H1 (cell line): Measurements from ENCODE around the gene SDHAF2. TPM values are rescaled to one million over a fixed set of nuclear protein-coding genes. Genes with fewer than 3 reads are reported as not detected.

ENCODE experiments used
- CTCF ChIA-PET: fragments of 300-600 bp; sonication (Branson Sonifier 250); formaldehyde crosslinking; loops from one replicate; lab custom pipeline; 2021; ENCODE audit not compliant: partially characterized antibody; lab: Charles Lee
- POLR2A ChIA-PET: fragments of 300-600 bp; sonication (Branson Sonifier 250); formaldehyde crosslinking; loops from one replicate; lab custom pipeline; 2021; ENCODE audit warnings: inconsistent platforms; ENCODE audit not compliant: partially characterized antibody; lab: Charles Lee
- DNase-seq, 2 experiments: peaks; one replicate each; pipeline versions ENCODE4 v3.0.0 to v3.0.0-alpha.2; 2010 to 2022; ENCODE audit warnings: low spot score in 2 of 2, low read depth in 1 of 2, mixed read lengths in 1 of 2
- FAIRE-seq: peaks from 2 replicates; lab custom pipeline; 2011; peaks lifted over from hg19 to GRCh38; lab: Jason Lieb, UNC
- H2AFZ ChIP-seq: 2 replicates; pipeline ENCODE4 v1.8.1; 2012; ENCODE audit warnings: low read length, inconsistent platforms
- H2AK5ac ChIP-seq: 2 replicates; pipeline ENCODE4 v1.6.1; 2013; ENCODE audit warnings: low read depth, low read length
- H2BK120ac ChIP-seq: replicated peaks from 2 replicates; pipeline ENCODE3; 2013; ENCODE audit warnings: low read depth, low read length, inconsistent platforms
- H2BK12ac ChIP-seq: 2 replicates; pipeline ENCODE4 v1.6.1; 2013; ENCODE audit warnings: low read depth, low read length
- H2BK15ac ChIP-seq: 2 replicates; pipeline ENCODE4 v1.6.1; 2013; ENCODE audit warnings: low read length
- H2BK20ac ChIP-seq: 2 replicates; pipeline ENCODE4 v1.6.1; 2013; ENCODE audit warnings: low read length
- H2BK5ac ChIP-seq: 2 replicates; pipeline ENCODE4 v1.6.1; 2013; ENCODE audit warnings: low read depth, low read length
- H3K14ac ChIP-seq: 2 replicates; pipeline ENCODE4 v1.6.1; 2013; ENCODE audit warnings: inconsistent platforms; ENCODE audit not compliant: insufficient read length
- H3K18ac ChIP-seq: 2 replicates; pipeline ENCODE4 v1.6.1; 2013; ENCODE audit warnings: low read length; ENCODE audit errors: extremely low read depth
- H3K23ac ChIP-seq: 2 replicates; pipeline ENCODE4 v1.6.1; 2013; ENCODE audit warnings: inconsistent platforms; ENCODE audit not compliant: insufficient read length
- H3K23me2 ChIP-seq: 2 replicates; pipeline ENCODE4 v1.6.1; 2013; ENCODE audit warnings: low read depth, low read length
- H3K27ac ChIP-seq: 2 replicates; pipeline ENCODE4 v1.6.1; 2011; ENCODE audit warnings: low read depth, low read length, inconsistent platforms
- H3K27me3 ChIP-seq, 4 experiments: replicated peaks in 1 of 4; 1 replicate in 1 of 4; 2 replicates in 3 of 4; pipeline versions ENCODE4 v1.6.1 to v1.8.1; 2011 to 2013; ENCODE audit warnings: low read length in 3 of 4, mild to moderate bottlenecking in 3 of 4, inconsistent platforms in 2 of 4, mixed read lengths in 2 of 4, moderate library complexity in 1 of 4; ENCODE audit not compliant: control insufficient read depth in 3 of 4, insufficient read depth in 3 of 4; ENCODE audit errors: extremely low read depth in 1 of 4
- H3K36me3 ChIP-seq, 4 experiments: 2 replicates each; pipeline versions ENCODE4 v1.6.1 to v1.8.1; 2011 to 2013; ENCODE audit warnings: mild to moderate bottlenecking in 4 of 4, low read length in 3 of 4, moderate library complexity in 2 of 4, control low read depth in 1 of 4, inconsistent platforms in 1 of 4; ENCODE audit not compliant: insufficient read depth in 4 of 4, control insufficient read depth in 2 of 4
- H3K4ac ChIP-seq: replicated peaks from 2 replicates; pipeline ENCODE3; 2013; ENCODE audit warnings: low read length, low read depth, mixed read lengths, inconsistent platforms; ENCODE audit not compliant: insufficient read length
- H3K4me1 ChIP-seq, 4 experiments: replicated peaks in 1 of 4; 1 replicate in 1 of 4; 2 replicates in 3 of 4; pipeline versions ENCODE4 v1.6.1 to v1.8.1; 2011 to 2013; ENCODE audit warnings: low read length in 3 of 4, inconsistent platforms in 2 of 4, mixed read lengths in 1 of 4; ENCODE audit not compliant: insufficient read depth in 4 of 4, control insufficient read depth in 3 of 4
- H3K4me2 ChIP-seq, 2 experiments: 2 replicates each; pipeline versions ENCODE4 v1.6.1 to v1.8.1; 2011 to 2013; ENCODE audit warnings: low read depth in 2 of 2, low read length in 2 of 2, control low read depth in 1 of 2, inconsistent platforms in 1 of 2, mild to moderate bottlenecking in 1 of 2; ENCODE audit not compliant: insufficient read depth in 1 of 2
- H3K4me3 ChIP-seq, 4 experiments: fragments of 200-600, 300-600 bp in 1 of 4; sonication (generic), shearing (Covaris generic), sonication (Bioruptor Twin) in 1 of 4; 2 replicates each; pipeline versions ENCODE4 v1.5.1 to v1.8.1; 2011 to 2016; ENCODE audit warnings: low read length in 4 of 4, low read depth in 3 of 4, control low read depth in 2 of 4, inconsistent platforms in 2 of 4, mild to moderate bottlenecking in 2 of 4, mixed read lengths in 1 of 4, moderate library complexity in 1 of 4; ENCODE audit not compliant: insufficient read depth in 2 of 4; ENCODE audit errors: extremely low read depth in 1 of 4
- H3K56ac ChIP-seq: replicated peaks from 2 replicates; pipeline ENCODE3; 2013; ENCODE audit warnings: low read depth, mild to moderate bottlenecking, mixed read lengths, low read length, inconsistent platforms; ENCODE audit not compliant: insufficient read length
- H3K79me1 ChIP-seq: 2 replicates; pipeline ENCODE4 v1.6.1; 2013; ENCODE audit warnings: low read depth, low read length, control low read depth
- H3K79me2 ChIP-seq, 2 experiments: 2 replicates each; pipeline versions ENCODE4 v1.6.1 to v1.8.1; 2012 to 2013; ENCODE audit warnings: low read length in 2 of 2, mild to moderate bottlenecking in 2 of 2, inconsistent platforms in 1 of 2; ENCODE audit not compliant: insufficient read depth in 2 of 2, control insufficient read depth in 1 of 2
- H3K9ac ChIP-seq, 4 experiments: replicated peaks in 1 of 4; 1 replicate in 1 of 4; 2 replicates in 3 of 4; pipeline versions ENCODE4 v1.6.1 to v1.8.1; 2011 to 2013; ENCODE audit warnings: low read depth in 3 of 4, low read length in 3 of 4, control low read depth in 2 of 4, mild to moderate bottlenecking in 2 of 4, moderate library complexity in 2 of 4, inconsistent platforms in 1 of 4; ENCODE audit errors: extremely low read depth in 1 of 4
- H3K9me3 ChIP-seq, 2 experiments: 2 replicates each; pipeline versions ENCODE4 v1.6.1 to v1.8.1; 2012 to 2013; ENCODE audit warnings: mild to moderate bottlenecking in 2 of 2, moderate library complexity in 2 of 2, control low read depth in 1 of 2, inconsistent platforms in 1 of 2, low read depth in 1 of 2, low read length in 1 of 2, mixed read lengths in 1 of 2; ENCODE audit not compliant: insufficient read depth in 2 of 2
- H4K20me1 ChIP-seq, 2 experiments: replicated peaks in 1 of 2; 2 replicates each; pipeline versions ENCODE3 to v1.8.1; 2011 to 2013; ENCODE audit warnings: inconsistent platforms in 2 of 2, low read length in 2 of 2, mild to moderate bottlenecking in 1 of 2; ENCODE audit not compliant: insufficient read depth in 2 of 2, control insufficient read depth in 1 of 2
- H4K5ac ChIP-seq: 2 replicates; pipeline ENCODE4 v1.6.1; 2013; ENCODE audit warnings: low read length, low read depth, mixed read lengths, inconsistent platforms; ENCODE audit not compliant: insufficient read length
- H4K8ac ChIP-seq: 2 replicates; pipeline ENCODE4 v1.8.0; 2013; ENCODE audit warnings: mild to moderate bottlenecking, moderate library complexity, low read length, inconsistent platforms; ENCODE audit not compliant: insufficient read depth; ENCODE audit errors: extremely low read depth
- H4K91ac ChIP-seq: replicated peaks from 2 replicates; pipeline ENCODE3; 2013; ENCODE audit warnings: low read length, mixed read lengths, inconsistent platforms; ENCODE audit not compliant: insufficient read length
- ASH2L ChIP-seq: fragments of 200-600, 300-600 bp; sonication (generic); IDR thresholded peaks from one replicate; pipeline ENCODE4 v1.7.1; 2017; ENCODE audit warnings: low read length
- BCL11A ChIP-seq, 2 experiments: IDR thresholded peaks; one replicate each; pipeline ENCODE4 v1.6.1; 2011; ENCODE audit warnings: low read depth in 2 of 2, low read length in 2 of 2, mild to moderate bottlenecking in 2 of 2
- GTF2F1 ChIP-seq: IDR thresholded peaks from 2 replicates; pipeline ENCODE4 v1.6.1; 2012; ENCODE audit warnings: low read depth, low read length, improper control_type of control experiment, borderline replicate concordance
- JUN ChIP-seq: IDR thresholded peaks from 2 replicates; pipeline ENCODE4 v1.6.1; 2011; ENCODE audit warnings: low read depth, mild to moderate bottlenecking, improper control_type of control experiment, low read length
- RFX5 ChIP-seq: IDR thresholded peaks from 2 replicates; pipeline ENCODE4 v1.6.1; 2011; ENCODE audit warnings: low read depth, low read length, improper control_type of control experiment, borderline replicate concordance
- TAF1 ChIP-seq: IDR thresholded peaks from 2 replicates; pipeline ENCODE4 v1.6.1; 2011; ENCODE audit warnings: mild to moderate bottlenecking, low read depth, low read length
- TAF7 ChIP-seq: optimal IDR thresholded peaks from 2 replicates; pipeline ENCODE3; 2011; ENCODE audit warnings: low read depth, mild to moderate bottlenecking, inconsistent platforms, low read length, moderate library complexity, borderline replicate concordance
- TBP ChIP-seq: IDR thresholded peaks from 2 replicates; pipeline ENCODE4 v1.6.1; 2011; ENCODE audit warnings: low read depth, low read length, improper control_type of control experiment
- TCF12 ChIP-seq: IDR thresholded peaks from 2 replicates; pipeline ENCODE4 v1.6.1; 2011; ENCODE audit warnings: low read depth, mild to moderate bottlenecking, low read length
- WGBS, 2 experiments: shearing (Covaris generic) in 1 of 2; methylation state at CpG; one replicate each; pipeline versions ENCODE4 v1.1.6 to v1.1.7; 2013 to 2015; ENCODE audit warnings: low lambda C conversion rate in 2 of 2, mixed read lengths in 2 of 2, inconsistent platforms in 1 of 2, low coverage in 1 of 2, missing lambda C conversion rate in 1 of 2; ENCODE audit not compliant: insufficient replicate concordance in 2 of 2, insufficient coverage in 1 of 2, insufficient read length in 1 of 2; ENCODE audit errors: extremely low coverage in 1 of 2, missing lambda C conversion rate in 1 of 2; 5-methylcytosine and 5-hydroxymethylcytosine counted together
- polyA plus RNA-seq, 7 experiments: library from polyadenylated mRNA; depleted of rRNA in 3 of 7; stranded (reverse) in 5 of 7; unstranded in 2 of 7; fragments of >200 nt in 5 of 7; fragments of 200-250 nt in 2 of 7; gene quantifications; 1 replicate in 5 of 7; 2 replicates in 1 of 7; 4 replicates in 1 of 7; pipeline versions ENCODE4 v1.2.1 to v1.2.3, GENCODE V29; 2011 to 2013; ENCODE audit warnings: missing spikeins in 2 of 7, mixed read lengths in 2 of 7
- total RNA-seq: library from RNA; stranded (reverse); fragmentation: NEBNext Ultra II Directional; extraction: Animal tissue kit (Norgen Biotek cat#: 25700); gene quantifications from 2 replicates; pipeline ENCODE4 v1.2.1, GENCODE V29; 2021
- TF ChIP-seq, protein P1 (sequence below), 3 experiments: IDR thresholded peaks; 1 replicate in 2 of 3; 2 replicates in 1 of 3; pipeline versions ENCODE4 v1.5.1 to v1.6.1; 2011; ENCODE audit warnings: low read length in 3 of 3, mild to moderate bottlenecking in 3 of 3, inconsistent platforms in 2 of 3, low read depth in 1 of 3, moderate library complexity in 1 of 3; ENCODE audit not compliant: insufficient read depth in 1 of 3; ENCODE audit errors: control extremely low read depth in 1 of 3

Gene SDHAF2
- total and polyA plus RNA-seq, 2 of the 8 experiments (the other 6 are each of a cell fraction or from before 2014, with no cell fraction given), result 41.0 to 114 TPM

- H3K4me1 ChIP-seq, result peaks cover 0 to 19% (median 10%) of the 10 kb centered on the region in 4 experiments; a peak in 5 of 7 replicates
- H3K56ac ChIP-seq, result no peak overlapping the region
- H2BK15ac ChIP-seq, result no peak overlapping the region
- no peak overlapping the region for H3K14ac ChIP-seq
- H2AK5ac ChIP-seq, result no peak overlapping the region
- H3K36me3 ChIP-seq, result no peaks in the 10 kb centered on the region
- H3K9ac ChIP-seq, result no peak overlapping the region
- H2BK12ac ChIP-seq, result no peak overlapping the region
- H2BK5ac ChIP-seq, result no peak overlapping the region
- H3K79me2 ChIP-seq, result no peaks in the 10 kb centered on the region
- H4K5ac ChIP-seq, result no peak overlapping the region
- 0 out of 2 replicates have a peak overlapping the region, but pooled peaks have one; percentile 27 for H2BK20ac ChIP-seq
- H4K20me1 ChIP-seq, result peaks cover 0 to 2% of the 10 kb centered on the region in 2 experiments
- H3K23me2 ChIP-seq, result no peaks in the 10 kb centered on the region
- no peak for FAIRE-seq
- no peaks in the 10 kb centered on the region for H3K79me1 ChIP-seq
- H3K4me2 ChIP-seq, result no peak overlapping the region
- ChIA-PET CTCF (interaction anchor here (0.7 to 57.8 kb wide), 15 partner anchors 8 to 361 kb away, joined by 3 to 2106 read pairs (median 8); partner anchors contain the start of gene LRRC10B), POLR2A (interaction anchor here (0.8 to 2.3 kb wide), 5 partner anchors 8 to 51 kb away, joined by 3 to 12 read pairs (median 4); partner anchors contain the start of genes CPSF7 and SDHAF2)
- no peak overlapping the region for H4K91ac ChIP-seq
- H3K4me3 ChIP-seq, result no peak overlapping the region
- no peak overlapping the region for H4K8ac ChIP-seq
- H2BK120ac ChIP-seq, result no peak overlapping the region
- no peak overlapping the region for H3K18ac ChIP-seq
- H3K9me3 ChIP-seq, result no peaks in the 10 kb centered on the region
- H3K4ac ChIP-seq, result no peak overlapping the region
- H2AFZ ChIP-seq, result no peak overlapping the region
- no peaks in the 10 kb centered on the region for H3K27me3 ChIP-seq
- no peak overlapping the region for H3K27ac ChIP-seq
- DNase-seq, result no peak
- H3K23ac ChIP-seq, result no peak overlapping the region
- 88% methylated on average over 15 of the region's 15 CpGs; no CpG with 5 or more reads in 1 of the 2 experiments for WGBS, 2 experiments
- no peak for TF ChIP-seq TBP
- no peak for TF ChIP-seq RFX5
- TF ChIP-seq TAF1, result no peak
- TF ChIP-seq TCF12, result no peak
- TF ChIP-seq TAF7, result no peak
- no peak for TF ChIP-seq BCL11A (IDR thresholded peaks at IDR 0.05; ENCODE audit: low read depth in 2 of 2, low read length in 2 of 2)
- no peak for TF ChIP-seq ASH2L
- TF ChIP-seq GTF2F1, result no peak
- TF ChIP-seq, protein P1, sequence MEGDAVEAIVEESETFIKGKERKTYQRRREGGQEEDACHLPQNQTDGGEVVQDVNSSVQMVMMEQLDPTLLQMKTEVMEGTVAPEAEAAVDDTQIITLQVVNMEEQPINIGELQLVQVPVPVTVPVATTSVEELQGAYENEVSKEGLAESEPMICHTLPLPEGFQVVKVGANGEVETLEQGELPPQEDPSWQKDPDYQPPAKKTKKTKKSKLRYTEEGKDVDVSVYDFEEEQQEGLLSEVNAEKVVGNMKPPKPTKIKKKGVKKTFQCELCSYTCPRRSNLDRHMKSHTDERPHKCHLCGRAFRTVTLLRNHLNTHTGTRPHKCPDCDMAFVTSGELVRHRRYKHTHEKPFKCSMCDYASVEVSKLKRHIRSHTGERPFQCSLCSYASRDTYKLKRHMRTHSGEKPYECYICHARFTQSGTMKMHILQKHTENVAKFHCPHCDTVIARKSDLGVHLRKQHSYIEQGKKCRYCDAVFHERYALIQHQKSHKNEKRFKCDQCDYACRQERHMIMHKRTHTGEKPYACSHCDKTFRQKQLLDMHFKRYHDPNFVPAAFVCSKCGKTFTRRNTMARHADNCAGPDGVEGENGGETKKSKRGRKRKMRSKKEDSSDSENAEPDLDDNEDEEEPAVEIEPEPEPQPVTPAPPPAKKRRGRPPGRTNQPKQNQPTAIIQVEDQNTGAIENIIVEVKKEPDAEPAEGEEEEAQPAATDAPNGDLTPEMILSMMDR (IDR thresholded peaks at IDR 0.05; ENCODE audit: control extremely low read depth in 1 of 3, insufficient read depth in 1 of 3, low read depth in 1 of 3, low read length in 3 of 3), result no peak
- TF ChIP-seq JUN, result no peak
Measured at GRCh38 chr11:61480261-61480993, 50.5 kb downstream of the SDHAF2 start.
